IMR-90 (cell line): ENCODE data around the gene HCN2. TPM values are rescaled to one million over a fixed set of nuclear protein-coding genes. Genes with fewer than 3 reads are reported as not detected.

Experiments used
- ATAC-seq: fragments of 200-7000 bp; cut with Tn5 transposase; 2 replicates; pipeline ENCODE4 v1.9.1; 2020; ENCODE audit warnings: low read depth, mild to moderate bottlenecking, moderate library complexity
- BruUV-seq: library from RNA; stranded (reverse); fragments of 400-500 nt; replicated peaks from 2 replicates; lab custom pipeline; 2021; lab: Mats Ljungman, UMichigan
- CTCF ChIA-PET: fragments of 300-600 bp; formaldehyde crosslinking; extraction: SDS; loops from one replicate; lab custom pipeline; 2021; ENCODE audit warnings: antibody characterized with exemption; lab: Yijun Ruan, JAX
- POLR2A ChIA-PET: fragments of 300-600 bp; sonication (Branson Sonifier 250); formaldehyde crosslinking; loops from one replicate; lab custom pipeline; 2022; ENCODE audit warnings: antibody characterized with exemption; ENCODE audit not compliant: unreplicated experiment; lab: Charles Lee
- DNase-seq: peaks from one replicate; pipeline ENCODE4 v3.0.0; 2013
- H2AFZ ChIP-seq: replicated peaks from 2 replicates; pipeline ENCODE3; 2013; ENCODE audit warnings: low read length, mild to moderate bottlenecking; ENCODE audit not compliant: poor library complexity
- H2AK5ac ChIP-seq: 2 replicates; pipeline ENCODE4 v1.6.1; 2013; ENCODE audit warnings: low read depth, low read length, inconsistent platforms
- H2AK9ac ChIP-seq: replicated peaks from 2 replicates; pipeline ENCODE3; 2013; ENCODE audit warnings: mild to moderate bottlenecking, low read depth, low read length, moderate library complexity; ENCODE audit not compliant: poor library complexity
- H2BK120ac ChIP-seq: 2 replicates; pipeline ENCODE4 v1.6.1; 2013; ENCODE audit warnings: low read depth, low read length, inconsistent platforms
- H2BK15ac ChIP-seq: 3 replicates; pipeline ENCODE4 v1.6.1; 2013; ENCODE audit warnings: low read depth, low read length, inconsistent platforms
- H2BK20ac ChIP-seq: 2 replicates; pipeline ENCODE4 v1.6.1; 2013; ENCODE audit warnings: low read depth, mild to moderate bottlenecking, inconsistent platforms, low read length, moderate library complexity
- H2BK5ac ChIP-seq: 2 replicates; pipeline ENCODE4 v1.6.1; 2013; ENCODE audit warnings: mild to moderate bottlenecking, low read depth, low read length, inconsistent platforms; ENCODE audit not compliant: poor library complexity, severe bottlenecking
- H3K14ac ChIP-seq: replicated peaks from 2 replicates; pipeline ENCODE4 v1.6.1; 2013; ENCODE audit warnings: low read depth, low read length, inconsistent platforms
- H3K18ac ChIP-seq: 2 replicates; pipeline ENCODE4 v1.6.1; 2013; ENCODE audit warnings: low read depth, low read length, control low read depth
- H3K23ac ChIP-seq: 2 replicates; pipeline ENCODE4 v1.6.1; 2013; ENCODE audit warnings: low read depth, low read length, inconsistent platforms
- H3K27ac ChIP-seq: 2 replicates; pipeline ENCODE4 v1.5.1; 2013; ENCODE audit warnings: mild to moderate bottlenecking, control low read depth, low read length; ENCODE audit not compliant: insufficient read depth
- H3K27me3 ChIP-seq: 2 replicates; pipeline ENCODE4 v1.6.1; 2013; ENCODE audit warnings: low read length; ENCODE audit not compliant: control insufficient read depth, insufficient read depth
- H3K36me3 ChIP-seq: 2 replicates; pipeline ENCODE4 v1.6.1; 2013; ENCODE audit warnings: low read length, mixed read lengths; ENCODE audit not compliant: control insufficient read depth, insufficient read depth
- H3K4ac ChIP-seq: 2 replicates; pipeline ENCODE4 v1.6.1; 2013; ENCODE audit warnings: low read depth, low read length, inconsistent platforms
- H3K4me1 ChIP-seq: 2 replicates; pipeline ENCODE4 v1.6.1; 2013; ENCODE audit warnings: low read length, mixed read lengths; ENCODE audit not compliant: control insufficient read depth, insufficient read depth
- H3K4me2 ChIP-seq: 2 replicates; pipeline ENCODE4 v1.6.1; 2013; ENCODE audit warnings: low read depth, mild to moderate bottlenecking, control low read depth, low read length, moderate library complexity
- H3K4me3 ChIP-seq: 2 replicates; pipeline ENCODE4 v1.5.1; 2013; ENCODE audit warnings: low read depth, mild to moderate bottlenecking, control low read depth, low read length, moderate library complexity; ENCODE audit not compliant: insufficient read depth
- H3K56ac ChIP-seq: 2 replicates; pipeline ENCODE4 v1.6.1; 2013; ENCODE audit warnings: low read length, inconsistent platforms; ENCODE audit not compliant: insufficient read depth; ENCODE audit errors: extremely low read depth
- H3K79me1 ChIP-seq, 2 experiments: 2 replicates each; pipeline ENCODE4 v1.6.1; 2013; ENCODE audit warnings: low read length in 2 of 2, inconsistent platforms in 1 of 2, low read depth in 1 of 2
- H3K9ac ChIP-seq: 2 replicates; pipeline ENCODE4 v1.6.1; 2013; ENCODE audit warnings: low read depth, low read length, control low read depth
- H3K9me1 ChIP-seq: 2 replicates; pipeline ENCODE4 v1.6.1; 2013; ENCODE audit warnings: low read length, inconsistent platforms; ENCODE audit not compliant: insufficient read depth
- H3K9me3 ChIP-seq: 2 replicates; pipeline ENCODE4 v1.6.1; 2013; ENCODE audit warnings: low read length; ENCODE audit not compliant: control insufficient read depth, insufficient read depth
- H4K20me1 ChIP-seq: 2 replicates; pipeline ENCODE4 v1.6.1; 2013; ENCODE audit warnings: low read length, inconsistent platforms; ENCODE audit not compliant: insufficient read depth
- H4K5ac ChIP-seq: 2 replicates; pipeline ENCODE4 v1.6.1; 2013; ENCODE audit warnings: mild to moderate bottlenecking, low read depth, low read length, control low read depth
- H4K8ac ChIP-seq, 2 experiments: 2 replicates each; pipeline ENCODE4 v1.6.1; 2013; ENCODE audit warnings: low read depth in 2 of 2, low read length in 2 of 2, control low read depth in 1 of 2, inconsistent platforms in 1 of 2
- H4K91ac ChIP-seq: 2 replicates; pipeline ENCODE4 v1.6.1; 2013; ENCODE audit warnings: low read depth, low read length, inconsistent platforms; ENCODE audit not compliant: insufficient read depth
- WGBS, 2 experiments: methylation state at CpG; one replicate each; pipeline versions ENCODE4 v1.1.5 to v1.1.7; 2013; ENCODE audit warnings: missing lambda C conversion rate in 2 of 2; ENCODE audit not compliant: insufficient read length in 1 of 2; ENCODE audit errors: extremely low coverage in 2 of 2; 5-methylcytosine and 5-hydroxymethylcytosine counted together
- dilution Hi-C: fragments of 300-500 bp; cut with HindIII; formaldehyde crosslinking; loops from one replicate; pipeline ENCODE4 v1.14.3; 2018; ENCODE audit warnings: low sequenced_read_pairs; ENCODE audit not compliant: unreplicated experiment
- in situ Hi-C: fragments of 300-500 bp; cut with MboI; formaldehyde crosslinking; loops from 3 replicates; pipeline ENCODE4 v1.14.3; 2019; ENCODE audit warnings: low sequenced_read_pairs, inconsistent platforms, mixed read lengths
- intact Hi-C: fragments of 100-400 bp; cut with micrococcal nuclease; formaldehyde crosslinking; loops from 2 replicates; pipeline ENCODE4 v1.10.0; 2022
- polyA plus RNA-seq, 3 experiments: library from polyadenylated mRNA; depleted of rRNA; stranded (reverse); fragments of >200 nt; gene quantifications; 2 replicates each; pipeline ENCODE4 v1.2.3, GENCODE V29; 2012; ENCODE audit warnings: low replicate concordance in 1 of 3
- total RNA-seq: library from RNA; depleted of rRNA; stranded (reverse); fragments of >200 nt; gene quantifications from 2 replicates; pipeline ENCODE4 v1.2.3, GENCODE V29; 2012
- TF ChIP-seq, protein P1 (sequence below): fragments of 150-350 bp; IDR thresholded peaks from 2 replicates; pipeline ENCODE4 v1.6.1; 2017; ENCODE audit warnings: mild to moderate bottlenecking, antibody characterized with exemption, low read length, low read depth

HCN2 gene
- total and polyA plus RNA-seq, 2 of the 4 experiments (the other 2 are of a cell fraction): 0.72 to 2.6 TPM

DNA sequence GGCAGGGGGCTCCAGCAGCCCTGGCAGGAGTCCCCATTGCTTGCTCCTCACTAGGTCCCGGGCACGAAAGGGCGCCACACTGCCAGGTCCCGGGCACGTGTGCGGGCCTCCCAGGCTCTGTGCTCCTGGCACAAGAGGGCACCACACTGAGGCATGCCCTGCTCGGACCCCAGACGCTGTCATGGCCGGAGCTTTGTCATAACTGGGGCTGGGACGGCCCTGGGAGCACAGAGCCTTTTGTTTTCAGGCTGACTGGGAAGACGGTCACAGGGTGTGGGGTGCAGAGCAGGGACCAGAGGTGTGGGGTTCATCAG is 9.9 kb upstream of the HCN2 start:
- in situ Hi-C loops: no loop called here
- no peak overlapping the region for H4K5ac ChIP-seq

More for the DNA sequence above, 9.9 kb upstream of the HCN2 start:
- Histone ChIP-seq H3K79me1 (peaks cover 0 to 50% of the 10 kb centered on the region in 2 experiments; a peak in 2 of 4 replicates), H3K36me3 (peaks cover 26% of the 10 kb centered on the region; the same call in 1 of the 2 replicates), H3K27me3 (no peaks in the 10 kb centered on the region), H4K8ac (no peak overlapping the region), H3K18ac (no peak overlapping the region), H3K27ac (no peak overlapping the region), H4K91ac (no peak overlapping the region), H3K4me3 (no peak overlapping the region), H3K56ac (no peak overlapping the region), H3K9me3 (no peaks in the 10 kb centered on the region), H2BK15ac (no peak overlapping the region), H2BK120ac (no peak overlapping the region), H3K9me1 (peaks cover 7% of the 10 kb centered on the region; the same call in 1 of the 2 replicates), H4K20me1 (peaks cover 87% of the 10 kb centered on the region), H2AK9ac (no peak overlapping the region), H2BK5ac (no peak overlapping the region), H3K23ac (no peak overlapping the region), H3K9ac (no peak overlapping the region), H3K4me2 (no peak overlapping the region), H3K14ac (no peak overlapping the region), H3K4me1 (peaks cover 15% of the 10 kb centered on the region), H2AK5ac (no peak overlapping the region), H3K4ac (no peak overlapping the region), H2BK20ac (no peak overlapping the region), H2AFZ (no peak overlapping the region)
- TF ChIP-seq, protein P1, sequence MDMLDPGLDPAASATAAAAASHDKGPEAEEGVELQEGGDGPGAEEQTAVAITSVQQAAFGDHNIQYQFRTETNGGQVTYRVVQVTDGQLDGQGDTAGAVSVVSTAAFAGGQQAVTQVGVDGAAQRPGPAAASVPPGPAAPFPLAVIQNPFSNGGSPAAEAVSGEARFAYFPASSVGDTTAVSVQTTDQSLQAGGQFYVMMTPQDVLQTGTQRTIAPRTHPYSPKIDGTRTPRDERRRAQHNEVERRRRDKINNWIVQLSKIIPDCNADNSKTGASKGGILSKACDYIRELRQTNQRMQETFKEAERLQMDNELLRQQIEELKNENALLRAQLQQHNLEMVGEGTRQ: no peak
- dilution Hi-C loops (no loop called here), intact Hi-C loops (no loop called here)
- CTCF ChIA-PET: no interaction called here
- ATAC-seq: no peak
- no TSS peak for BruUV-seq
- no peak for DNase-seq
- 96% methylated on average over 4 of the region's 11 CpGs; no CpG with 5 or more reads in 1 of the 2 experiments for WGBS, 2 experiments
- POLR2A ChIA-PET: no interaction called here
